ENCODE data around the gene CD1C. TPM values are rescaled to one million over a fixed set of nuclear protein-coding genes. Genes with fewer than 3 reads are reported as not detected.

The CD1C gene
- total RNA-seq, 1 experiment from 2014 or later = not detected

DNA sequence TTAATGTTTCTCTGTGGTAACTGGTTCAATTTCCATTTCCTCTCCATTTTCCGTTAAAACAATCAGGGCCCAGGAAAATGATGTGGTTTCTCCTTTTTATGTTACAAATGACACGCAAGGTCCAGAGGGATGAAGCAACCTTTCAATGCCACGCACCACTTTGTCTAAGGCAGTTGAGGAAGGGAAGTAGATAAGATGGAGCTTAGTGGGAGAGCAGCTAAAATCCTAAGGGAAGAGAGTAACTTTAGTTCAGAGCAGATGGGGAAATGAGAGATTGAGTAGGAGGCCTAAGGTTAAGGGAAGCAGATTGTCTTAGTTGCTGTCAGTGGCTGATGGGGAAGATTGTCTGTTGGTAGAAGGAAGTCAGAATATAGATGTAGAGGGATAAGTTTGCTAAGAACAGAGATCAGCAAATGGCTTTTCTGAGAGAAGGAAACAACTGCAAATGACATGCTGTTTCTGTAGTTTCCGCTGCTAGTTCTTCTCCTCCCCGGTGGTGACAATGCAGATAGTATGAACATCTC is 660 bp downstream of the CD1C start:
- ATAC-seq (no peak), DNase-seq (no peak)
- no TSS peak for BruUV-seq (replicated peaks)
- no peaks in the 10 kb centered on the region for H4K20me1 ChIP-seq (ENCODE audit: low read length)
- H3F3A ChIP-seq (ENCODE audit: low read length, unreplicated experiment) = no peaks in the 10 kb centered on the region
- H3K79me2 ChIP-seq (ENCODE audit: low read length) = no peaks in the 10 kb centered on the region
- H2AFZ ChIP-seq (ENCODE audit: low read length) = no peak overlapping the region
- 0 out of 2 replicates have a peak, but pooled peaks cover 4% of the 10 kb centered on the region for H3K9me3 ChIP-seq (ENCODE audit: low read length)
- H3K9ac ChIP-seq (ENCODE audit: low read length) = no peak overlapping the region
- H3K9me2 ChIP-seq (replicated peaks; ENCODE audit: low read length) = no peaks in the 10 kb centered on the region
- POLR2A ChIA-PET (ENCODE audit: unreplicated experiment) = no interaction called here
- no peak overlapping the region for H3K4me3 ChIP-seq (ENCODE audit: low read length)
- H3K4me2 ChIP-seq (ENCODE audit: low read length) = no peak overlapping the region
- intact Hi-C loops (cut with micrococcal nuclease) = no loop called here
- CTCF ChIA-PET = no interaction called here
- H3K36me3 ChIP-seq (ENCODE audit: low read depth, low read length) = no peaks in the 10 kb centered on the region
- no peaks in the 10 kb centered on the region for H3K4me1 ChIP-seq (ENCODE audit: insufficient read depth, low read length)
- H3K27me3 ChIP-seq (ENCODE audit: low read length) = peaks cover 22% of the 10 kb centered on the region
- H3K27ac ChIP-seq (ENCODE audit: low read length) = no peak overlapping the region
- no peak for TF ChIP-seq EZH2 (IDR thresholded peaks at IDR 0.05; ENCODE audit: low read length, unreplicated experiment)
- no peak for TF ChIP-seq CTCF (conservative IDR thresholded peaks at IDR 0.05; ENCODE audit: low read depth, low read length)
- no peak for TF ChIP-seq EZH2phosphoT487 (IDR thresholded peaks at IDR 0.05; ENCODE audit: borderline replicate concordance, low read length)

DNA sequence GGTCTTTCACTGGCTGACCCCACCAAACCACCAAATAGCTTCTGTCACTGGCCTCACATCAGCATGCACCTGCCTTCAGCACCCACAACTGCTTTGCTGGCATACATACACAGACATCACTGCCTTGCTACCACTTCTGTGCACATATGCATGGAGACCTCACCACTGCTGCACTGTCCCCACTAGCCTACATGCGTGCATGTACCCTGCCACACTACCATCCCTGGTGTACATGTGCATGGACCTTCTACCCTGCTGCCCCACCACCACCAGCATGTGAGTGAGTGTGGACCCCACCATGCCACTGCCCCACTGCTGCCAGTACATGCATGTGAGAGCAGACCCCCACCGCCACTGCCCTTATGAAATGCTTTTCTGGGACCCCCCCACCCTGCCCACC is 6.1 kb downstream of the CD1C start:
- ChIA-PET POLR2A (ENCODE audit: unreplicated experiment) (no interaction called here), CTCF (no interaction called here)
- Histone ChIP-seq H3K4me3 (ENCODE audit: low read length) (no peak overlapping the region), H2AFZ (ENCODE audit: low read length) (no peak overlapping the region), H3K9me3 (ENCODE audit: low read length) (0 out of 2 replicates have a peak, but pooled peaks cover 4% of the 10 kb centered on the region), H3K9me2 (replicated peaks; ENCODE audit: low read length) (no peaks in the 10 kb centered on the region), H3K79me2 (ENCODE audit: low read length) (no peaks in the 10 kb centered on the region), H3K9ac (ENCODE audit: low read length) (no peak overlapping the region), H3K36me3 (ENCODE audit: low read depth, low read length) (no peaks in the 10 kb centered on the region), H3K4me2 (ENCODE audit: low read length) (no peak overlapping the region), H3K27me3 (ENCODE audit: low read length) (peaks cover 11% of the 10 kb centered on the region; the same call in 1 of the 2 replicates), H3K4me1 (ENCODE audit: insufficient read depth, low read length) (no peaks in the 10 kb centered on the region), H3K27ac (ENCODE audit: low read length) (no peak overlapping the region), H4K20me1 (ENCODE audit: low read length) (no peaks in the 10 kb centered on the region), H3F3A (ENCODE audit: low read length, unreplicated experiment) (no peaks in the 10 kb centered on the region)
- no peak for TF ChIP-seq EZH2 (IDR thresholded peaks at IDR 0.05; ENCODE audit: low read length, unreplicated experiment)
- TF ChIP-seq CTCF (conservative IDR thresholded peaks at IDR 0.05; ENCODE audit: low read depth, low read length) = no peak
- TF ChIP-seq EZH2phosphoT487 (IDR thresholded peaks at IDR 0.05; ENCODE audit: borderline replicate concordance, low read length) = no peak
- DNase-seq = no peak
- no TSS peak for BruUV-seq (replicated peaks)
- ATAC-seq = no peak
- intact Hi-C loops (cut with micrococcal nuclease) = no loop called here

- POLR2A ChIA-PET (ENCODE audit: unreplicated experiment) = no interaction called here
- Histone ChIP-seq H3K4me2 (ENCODE audit: low read length) (no peak overlapping the region), H3K27ac (ENCODE audit: low read length) (no peak overlapping the region), H3K4me1 (ENCODE audit: insufficient read depth, low read length) (no peaks in the 10 kb centered on the region), H3K79me2 (ENCODE audit: low read length) (no peaks in the 10 kb centered on the region), H2AFZ (ENCODE audit: low read length) (no peak overlapping the region), H3K9me2 (replicated peaks; ENCODE audit: low read length) (no peaks in the 10 kb centered on the region), H3F3A (ENCODE audit: low read length, unreplicated experiment) (no peaks in the 10 kb centered on the region), H3K36me3 (ENCODE audit: low read depth, low read length) (no peaks in the 10 kb centered on the region), H3K9ac (ENCODE audit: low read length) (no peak overlapping the region), H3K27me3 (ENCODE audit: low read length) (no peaks in the 10 kb centered on the region), H3K9me3 (ENCODE audit: low read length) (no peaks in the 10 kb centered on the region), H4K20me1 (ENCODE audit: low read length) (no peaks in the 10 kb centered on the region), H3K4me3 (ENCODE audit: low read length) (no peak overlapping the region)
- TF ChIP-seq CTCF (conservative IDR thresholded peaks at IDR 0.05; ENCODE audit: low read depth, low read length) (no peak), EZH2 (IDR thresholded peaks at IDR 0.05; ENCODE audit: low read length, unreplicated experiment) (no peak), EZH2phosphoT487 (IDR thresholded peaks at IDR 0.05; ENCODE audit: borderline replicate concordance, low read length) (no peak)
- intact Hi-C loops (cut with micrococcal nuclease) = no loop called here
- ATAC-seq (no peak), DNase-seq (no peak)
- CTCF ChIA-PET = no interaction called here
- BruUV-seq (replicated peaks) = no TSS peak
These were observed 20.9 kb downstream of the CD1C start for GRCh38 chr1:158310623-158311022.

Measured in PC-3 (cell line).